Measurements from ENCODE around the gene TRDMT1. TPM values are rescaled to one million over a fixed set of nuclear protein-coding genes. Genes with fewer than 3 reads are reported as not detected.

The TRDMT1 gene
- total RNA-seq, 1 experiment from 2014 or later, result 4.2 TPM

- intact Hi-C loops (cut with micrococcal nuclease; ENCODE audit: unreplicated experiment), result no loop called here
- H2AFZ ChIP-seq, result no peak overlapping the region
- no peaks in the 10 kb centered on the region for H3K27me3 ChIP-seq (ENCODE audit: insufficient read depth, low read depth)
- H3K9me3 ChIP-seq (ENCODE audit: insufficient read depth, low read depth), result no peaks in the 10 kb centered on the region
- no peak for DNase-seq
- POLR2A ChIA-PET (ENCODE audit: unreplicated experiment), result no interaction called here
- no peaks in the 10 kb centered on the region for H3K79me2 ChIP-seq (ENCODE audit: low read depth)
- CTCF ChIA-PET, result no interaction called here
- no peaks in the 10 kb centered on the region for H3K9me2 ChIP-seq (ENCODE audit: insufficient read depth)
- no peaks in the 10 kb centered on the region for H3K4me1 ChIP-seq (replicated peaks; ENCODE audit: insufficient read depth)
- no peaks in the 10 kb centered on the region for H3K36me3 ChIP-seq (ENCODE audit: low read depth)
- BruUV-seq (replicated peaks), result no TSS peak
- H3K27ac ChIP-seq, result no peak overlapping the region
- no peak overlapping the region for H3K4me3 ChIP-seq
- TF ChIP-seq EZH2 (IDR thresholded peaks at IDR 0.05; ENCODE audit: low read depth) (no peak), CTCF (conservative IDR thresholded peaks at IDR 0.05) (no peak)
- no peak overlapping the region for H3K4me2 ChIP-seq
- no peaks in the 10 kb centered on the region for H3F3A ChIP-seq (ENCODE audit: insufficient read depth, low read depth)
- no peaks in the 10 kb centered on the region for H4K20me1 ChIP-seq (ENCODE audit: insufficient read depth)
Measured at GRCh38 chr10:17161775-17162174, 39.7 kb downstream of the TRDMT1 start.

GRCh38 chr10:17157024-17157423, 44.4 kb downstream of the TRDMT1 start:
- intact Hi-C loops (cut with micrococcal nuclease; ENCODE audit: unreplicated experiment), result no loop called here
- Histone ChIP-seq H3K4me3 (no peak overlapping the region), H3K9me2 (ENCODE audit: insufficient read depth) (no peaks in the 10 kb centered on the region), H3K79me2 (ENCODE audit: low read depth) (no peaks in the 10 kb centered on the region), H3K9me3 (ENCODE audit: insufficient read depth, low read depth) (no peaks in the 10 kb centered on the region), H3F3A (ENCODE audit: insufficient read depth, low read depth) (no peaks in the 10 kb centered on the region), H3K4me1 (replicated peaks; ENCODE audit: insufficient read depth) (no peaks in the 10 kb centered on the region), H3K27me3 (ENCODE audit: insufficient read depth, low read depth) (no peaks in the 10 kb centered on the region), H3K4me2 (no peak overlapping the region), H2AFZ (no peak overlapping the region), H3K36me3 (ENCODE audit: low read depth) (no peaks in the 10 kb centered on the region), H3K27ac (no peak overlapping the region), H4K20me1 (ENCODE audit: insufficient read depth) (no peaks in the 10 kb centered on the region)
- TF ChIP-seq CTCF (conservative IDR thresholded peaks at IDR 0.05) (no peak), EZH2 (IDR thresholded peaks at IDR 0.05; ENCODE audit: low read depth) (no peak)
- BruUV-seq (replicated peaks), result no TSS peak
- ChIA-PET POLR2A (ENCODE audit: unreplicated experiment) (interaction anchor here (0.6 kb wide), 1 partner anchor 41 kb away, joined by 6 read pairs; no protein-coding TSS in a partner anchor), CTCF (no interaction called here)
- no peak for DNase-seq

- no peak overlapping the region for H3K27ac ChIP-seq
- H4K20me1 ChIP-seq (ENCODE audit: insufficient read depth), result no peaks in the 10 kb centered on the region
- H3F3A ChIP-seq (ENCODE audit: insufficient read depth, low read depth), result no peaks in the 10 kb centered on the region
- H2AFZ ChIP-seq, result no peak overlapping the region
- DNase-seq, result no peak
- no peak overlapping the region for H3K4me3 ChIP-seq
- CTCF ChIA-PET, result no interaction called here
- no peaks in the 10 kb centered on the region for H3K9me3 ChIP-seq (ENCODE audit: insufficient read depth, low read depth)
- H3K4me1 ChIP-seq (replicated peaks; ENCODE audit: insufficient read depth), result no peaks in the 10 kb centered on the region
- POLR2A ChIA-PET (ENCODE audit: unreplicated experiment), result no interaction called here
- intact Hi-C loops (cut with micrococcal nuclease; ENCODE audit: unreplicated experiment), result no loop called here
- H3K4me2 ChIP-seq, result no peak overlapping the region
- no peaks in the 10 kb centered on the region for H3K27me3 ChIP-seq (ENCODE audit: insufficient read depth, low read depth)
- no TSS peak for BruUV-seq (replicated peaks)
- no peaks in the 10 kb centered on the region for H3K79me2 ChIP-seq (ENCODE audit: low read depth)
- no peak for TF ChIP-seq EZH2 (IDR thresholded peaks at IDR 0.05; ENCODE audit: low read depth)
- TF ChIP-seq CTCF (conservative IDR thresholded peaks at IDR 0.05), result no peak
- no peaks in the 10 kb centered on the region for H3K36me3 ChIP-seq (ENCODE audit: low read depth)
- no peaks in the 10 kb centered on the region for H3K9me2 ChIP-seq (ENCODE audit: insufficient read depth)
Measured at GRCh38 chr10:17155826-17156225, 45.6 kb downstream of the TRDMT1 start.
